ENCODE data around the gene ARFRP1.

Gene ARFRP1

DNA sequence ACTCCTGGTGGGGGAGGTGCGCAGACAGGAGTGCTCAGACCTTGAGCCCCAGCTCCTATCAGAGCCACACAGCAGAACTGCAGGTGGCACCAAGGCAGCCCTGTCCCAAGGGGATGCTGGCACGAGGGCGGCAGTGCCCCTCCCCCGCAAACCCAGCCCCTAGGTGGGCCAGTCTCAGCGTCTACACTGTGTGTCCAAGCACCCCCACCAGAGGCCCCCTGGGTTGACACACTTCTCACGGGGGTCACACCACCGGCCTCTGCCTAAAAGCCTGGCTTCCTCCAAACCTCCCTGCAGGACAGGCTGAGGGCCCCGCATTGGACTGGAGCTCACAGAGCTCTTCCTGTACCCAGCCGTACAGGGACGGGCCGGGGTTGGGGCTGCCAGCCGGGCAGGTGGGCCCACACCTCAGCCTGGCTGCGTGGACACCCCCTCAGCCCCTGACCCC lies 39.9 kb upstream of the ARFRP1 start:
- no peak overlapping the region for H3K27ac Mint-ChIP-seq

DNA sequence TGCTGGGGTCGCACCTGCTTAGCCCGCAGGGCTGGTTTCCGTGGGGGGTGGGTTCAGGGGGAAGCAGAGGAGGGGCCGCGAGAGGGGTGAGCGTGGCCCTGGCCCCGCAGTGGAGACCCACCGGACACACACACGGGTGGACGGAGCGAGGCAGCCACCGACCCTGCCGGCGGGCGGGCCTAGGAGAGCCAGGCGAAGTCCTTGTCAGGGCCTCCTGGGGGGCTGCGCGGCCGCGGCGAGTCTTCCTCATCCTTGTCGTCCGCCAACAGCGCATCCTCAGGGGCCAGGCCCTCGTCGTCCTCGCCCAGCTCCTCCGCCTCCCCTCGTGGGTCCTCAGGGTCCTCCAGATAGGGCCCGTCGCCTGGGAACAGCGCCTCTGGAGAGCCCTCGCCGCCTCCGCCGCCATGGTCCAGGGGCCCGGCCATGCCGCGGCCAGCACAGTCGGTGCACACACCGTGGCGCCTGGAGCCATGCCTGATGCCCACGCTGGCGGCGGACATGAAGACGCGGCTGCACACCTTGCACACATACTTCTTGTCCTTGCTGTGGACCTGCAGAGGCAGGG lies 39.1 kb upstream of the ARFRP1 start:
- Mint-ChIP-seq H3K27ac (no peak overlapping the region), H3K4me3 (no peak overlapping the region), H3K36me3 (peaks cover 5% of the 10 kb centered on the region), H3K9me3 (no peaks in the 10 kb centered on the region), H3K27me3 (no peaks in the 10 kb centered on the region), H3K4me1 (peaks cover 22% of the 10 kb centered on the region)
- DNase-seq = no peak
- CTCF ChIA-PET = no interaction called here

More for the DNA sequence above, 39.9 kb upstream of the ARFRP1 start:
- CTCF ChIA-PET = no interaction called here
- Mint-ChIP-seq H3K9me3 (no peaks in the 10 kb centered on the region), H3K4me3 (no peak overlapping the region), H3K27me3 (peaks cover 2% of the 10 kb centered on the region), H3K4me1 (peaks cover 26% of the 10 kb centered on the region), H3K36me3 (peaks cover 5% of the 10 kb centered on the region)
- no peak for DNase-seq

DNA sequence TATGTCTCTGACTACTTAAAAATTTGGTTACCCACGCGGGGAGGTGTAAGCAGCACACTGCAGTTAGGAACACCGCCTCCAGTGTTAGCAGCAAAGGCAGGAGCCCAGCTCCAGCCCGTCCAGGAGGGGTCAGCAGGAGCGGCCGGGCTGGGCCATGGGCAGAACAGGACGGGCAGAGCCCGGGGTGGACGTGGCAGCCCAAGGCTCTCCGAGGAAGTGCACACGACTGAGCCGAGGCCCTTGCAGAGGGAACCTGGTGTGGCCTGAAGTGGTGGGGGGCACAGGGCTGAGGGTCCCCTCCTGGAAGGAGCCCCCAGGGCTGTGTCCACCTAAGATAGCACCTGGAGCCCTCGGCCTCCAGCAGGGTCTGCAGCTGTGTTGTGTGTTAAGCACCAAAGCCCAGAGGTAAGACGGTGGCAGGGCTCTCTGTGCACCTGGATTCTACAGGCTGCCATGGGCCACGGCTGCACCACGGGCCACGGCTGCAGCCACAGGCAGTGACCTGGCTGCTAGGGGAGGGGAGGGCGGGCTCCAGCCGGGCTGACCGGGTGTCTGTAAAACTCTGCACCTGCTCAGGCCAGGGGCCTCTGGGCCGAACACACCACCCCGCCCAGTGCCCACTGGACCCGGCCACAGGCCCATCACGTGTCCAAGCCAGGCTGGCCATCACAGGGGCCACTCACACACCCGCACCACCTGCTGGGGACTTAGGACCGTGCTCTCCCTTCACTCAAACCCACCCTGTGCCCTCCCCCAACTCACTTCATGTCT lies 38.4 kb upstream of the ARFRP1 start:
- H3K27me3 Mint-ChIP-seq = no peaks in the 10 kb centered on the region
- H3K36me3 Mint-ChIP-seq = peaks cover 5% of the 10 kb centered on the region
- DNase-seq = no peak
- H3K27ac Mint-ChIP-seq = peak overlapping the region; percentile 28
- H3K9me3 Mint-ChIP-seq = no peaks in the 10 kb centered on the region
- H3K4me1 Mint-ChIP-seq = peaks cover 20% of the 10 kb centered on the region
- CTCF ChIA-PET = no interaction called here
- H3K4me3 Mint-ChIP-seq = no peak overlapping the region

DNA sequence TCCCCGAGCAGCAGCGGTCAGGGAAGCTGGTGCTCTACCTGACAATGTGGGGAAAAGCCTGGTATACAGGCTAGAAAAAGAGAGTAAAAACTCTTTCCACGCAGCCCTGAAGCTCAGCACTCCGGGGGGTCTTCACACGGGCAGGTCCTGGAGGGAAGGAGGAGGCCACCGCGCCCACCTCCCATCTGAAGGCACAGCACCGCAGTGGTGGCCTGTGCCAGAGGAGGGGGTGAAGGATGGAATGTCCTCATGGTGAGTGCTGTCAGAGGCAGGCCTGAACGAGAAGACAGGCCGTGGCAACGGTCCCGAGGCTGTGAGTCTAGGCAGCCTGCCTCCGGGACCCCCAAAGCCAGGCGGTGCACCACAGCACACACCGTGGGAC lies 37.6 kb upstream of the ARFRP1 start:
- Mint-ChIP-seq H3K4me3 (no peak overlapping the region), H3K4me1 (peaks cover 13% of the 10 kb centered on the region), H3K27me3 (no peaks in the 10 kb centered on the region), H3K36me3 (peaks cover 5% of the 10 kb centered on the region), H3K27ac (no peak overlapping the region), H3K9me3 (no peaks in the 10 kb centered on the region)
- no peak for DNase-seq
- CTCF ChIA-PET = no interaction called here

DNA sequence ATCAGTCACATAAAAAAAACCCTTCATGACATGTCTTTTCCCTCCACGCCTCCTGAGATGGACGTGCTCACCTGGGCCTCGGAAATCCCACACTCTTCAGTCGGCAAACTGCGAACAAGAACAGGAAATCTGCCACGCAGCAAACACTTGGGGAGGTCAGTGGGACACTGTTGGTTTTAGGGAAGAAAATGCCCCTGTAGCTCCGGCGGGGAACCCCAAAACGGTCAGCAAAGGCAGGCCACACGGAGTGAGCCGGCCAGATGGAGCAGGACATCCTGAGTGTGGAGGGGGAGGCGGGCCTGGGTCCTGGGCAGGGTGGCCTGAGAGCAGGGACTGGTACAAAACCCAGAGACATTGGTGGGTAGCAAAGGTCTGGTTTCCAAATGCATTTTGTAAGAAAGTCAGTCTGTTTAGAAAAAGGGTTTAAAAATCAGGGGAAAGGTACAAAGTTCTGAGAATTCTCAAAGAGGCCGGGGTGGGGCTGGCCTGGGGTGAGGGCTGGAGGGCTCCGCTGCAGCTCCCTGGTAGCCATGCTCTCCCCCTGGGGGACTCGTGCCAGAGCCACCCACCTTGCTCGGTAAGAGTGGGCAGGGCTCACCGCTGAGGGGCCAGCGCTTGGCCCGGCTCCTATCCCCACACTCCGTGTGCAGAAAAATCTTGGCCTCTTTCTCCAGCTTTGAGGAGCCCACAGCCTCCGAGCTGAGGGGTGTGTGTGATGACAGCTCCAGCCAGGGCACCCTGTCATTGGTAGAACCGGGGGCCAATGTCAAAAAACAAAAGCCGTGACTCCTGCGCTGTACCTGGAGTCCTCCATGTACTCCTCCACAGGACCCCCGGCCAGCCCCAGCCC lies 37.0 kb upstream of the ARFRP1 start:
- no peak for DNase-seq
- CTCF ChIA-PET = no interaction called here
- Mint-ChIP-seq H3K27me3 (no peaks in the 10 kb centered on the region), H3K27ac (no peak overlapping the region), H3K36me3 (peaks cover 5% of the 10 kb centered on the region), H3K4me3 (no peak overlapping the region), H3K4me1 (peaks cover 9% of the 10 kb centered on the region), H3K9me3 (no peaks in the 10 kb centered on the region)

GRCh38 chr20:63744158-63744557 lies 36.4 kb upstream of the ARFRP1 start:
- CTCF ChIA-PET = no interaction called here
- Mint-ChIP-seq H3K4me1 (peaks cover 6% of the 10 kb centered on the region), H3K9me3 (no peaks in the 10 kb centered on the region), H3K27ac (no peak overlapping the region), H3K4me3 (no peak overlapping the region), H3K36me3 (peaks cover 5% of the 10 kb centered on the region), H3K27me3 (no peaks in the 10 kb centered on the region)
- no peak for DNase-seq

- peak overlapping the region; percentile 47 for H3K27ac Mint-ChIP-seq
- no peak for DNase-seq
- peaks cover 5% of the 10 kb centered on the region for H3K36me3 Mint-ChIP-seq
- H3K27me3 Mint-ChIP-seq = no peaks in the 10 kb centered on the region
- no peak overlapping the region for H3K4me3 Mint-ChIP-seq
- peaks cover 2% of the 10 kb centered on the region for H3K4me1 Mint-ChIP-seq
- CTCF ChIA-PET = no interaction called here
- no peaks in the 10 kb centered on the region for H3K9me3 Mint-ChIP-seq
Measured at GRCh38 chr20:63743210-63743970, 35.6 kb upstream of the ARFRP1 start.

DNA sequence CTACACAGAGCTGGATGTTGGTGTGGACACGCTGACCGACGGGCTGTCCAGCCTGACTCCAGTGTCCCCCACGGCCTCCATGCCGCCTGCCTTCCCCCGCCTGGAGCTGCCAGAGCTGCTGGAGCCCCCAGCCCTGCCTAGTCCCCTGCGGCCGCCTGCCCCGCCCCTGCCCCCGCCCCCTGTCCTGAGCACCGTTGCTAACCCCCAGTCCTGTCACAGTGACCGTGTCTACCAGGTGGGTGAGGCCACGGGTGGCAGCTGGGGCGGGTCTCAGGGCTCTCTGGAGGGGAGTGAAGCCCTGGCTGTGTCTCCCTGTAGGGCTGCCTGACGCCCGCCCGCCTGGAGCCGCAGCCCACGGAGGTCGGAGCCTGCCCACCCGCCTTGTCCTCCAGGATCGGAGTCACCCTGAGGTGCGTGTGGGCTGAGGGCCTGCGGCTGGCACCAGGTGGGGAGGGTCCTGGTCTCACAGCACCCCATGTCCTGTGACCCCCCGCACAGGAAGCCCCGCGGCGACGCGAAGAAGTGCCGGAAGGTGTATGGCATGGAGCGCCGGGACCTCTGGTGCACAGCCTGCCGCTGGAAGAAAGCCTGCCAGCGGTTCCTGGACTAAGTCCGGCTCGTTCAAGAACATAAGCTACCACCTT lies 34.7 kb upstream of the ARFRP1 start:
- no peak overlapping the region for H3K27ac Mint-ChIP-seq
- no peaks in the 10 kb centered on the region for H3K27me3 Mint-ChIP-seq
- peaks cover 5% of the 10 kb centered on the region for H3K36me3 Mint-ChIP-seq
- no peaks in the 10 kb centered on the region for H3K9me3 Mint-ChIP-seq
- DNase-seq = no peak
- CTCF ChIA-PET = interaction anchor here (2.1 kb wide), 1 partner anchor 36 kb away, joined by 10 read pairs; no protein-coding TSS in a partner anchor
- no peak overlapping the region for H3K4me3 Mint-ChIP-seq
- H3K4me1 Mint-ChIP-seq = peaks cover 2% of the 10 kb centered on the region

- Mint-ChIP-seq H3K4me1 (peaks cover 2% of the 10 kb centered on the region), H3K27ac (peak overlapping the region; percentile 7), H3K36me3 (peaks cover 9% of the 10 kb centered on the region), H3K4me3 (peak overlapping the region; percentile 52), H3K9me3 (no peaks in the 10 kb centered on the region), H3K27me3 (no peaks in the 10 kb centered on the region)
- no peak for DNase-seq
- CTCF ChIA-PET = interaction anchor here (1.2 to 2.1 kb wide), 3 partner anchors 9 to 35 kb away, joined by 4 to 10 read pairs (median 5); no protein-coding TSS in a partner anchor
Measured at GRCh38 chr20:63741676-63742380, 34.1 kb upstream of the ARFRP1 start.

- peak overlapping the region; percentile 52 for H3K4me3 Mint-ChIP-seq
- H3K27me3 Mint-ChIP-seq = no peaks in the 10 kb centered on the region
- no peak for DNase-seq
- peaks cover 14% of the 10 kb centered on the region for H3K36me3 Mint-ChIP-seq
- CTCF ChIA-PET = interaction anchor here (0.9 to 2.1 kb wide), 4 partner anchors 9 to 46 kb away, joined by 3 to 10 read pairs (median 4); no protein-coding TSS in a partner anchor
- H3K9me3 Mint-ChIP-seq = no peaks in the 10 kb centered on the region
- H3K27ac Mint-ChIP-seq = no peak overlapping the region
- peaks cover 4% of the 10 kb centered on the region for H3K4me1 Mint-ChIP-seq
Measured at GRCh38 chr20:63741354-63741675, 33.5 kb upstream of the ARFRP1 start.

- DNase-seq = peak; percentile 60
- CTCF ChIA-PET = interaction anchor here (0.7 to 2.1 kb wide), 5 partner anchors 10 to 46 kb away, joined by 3 to 10 read pairs (median 4); no protein-coding TSS in a partner anchor
- H3K27me3 Mint-ChIP-seq = no peaks in the 10 kb centered on the region
- peaks cover 10% of the 10 kb centered on the region for H3K4me1 Mint-ChIP-seq
- peaks cover 18% of the 10 kb centered on the region for H3K36me3 Mint-ChIP-seq
- no peaks in the 10 kb centered on the region for H3K9me3 Mint-ChIP-seq
- peak overlapping the region; percentile 63 for H3K4me3 Mint-ChIP-seq
- no peak overlapping the region for H3K27ac Mint-ChIP-seq
Measured at GRCh38 chr20:63740627-63741353, 33.0 kb upstream of the ARFRP1 start.

DNA sequence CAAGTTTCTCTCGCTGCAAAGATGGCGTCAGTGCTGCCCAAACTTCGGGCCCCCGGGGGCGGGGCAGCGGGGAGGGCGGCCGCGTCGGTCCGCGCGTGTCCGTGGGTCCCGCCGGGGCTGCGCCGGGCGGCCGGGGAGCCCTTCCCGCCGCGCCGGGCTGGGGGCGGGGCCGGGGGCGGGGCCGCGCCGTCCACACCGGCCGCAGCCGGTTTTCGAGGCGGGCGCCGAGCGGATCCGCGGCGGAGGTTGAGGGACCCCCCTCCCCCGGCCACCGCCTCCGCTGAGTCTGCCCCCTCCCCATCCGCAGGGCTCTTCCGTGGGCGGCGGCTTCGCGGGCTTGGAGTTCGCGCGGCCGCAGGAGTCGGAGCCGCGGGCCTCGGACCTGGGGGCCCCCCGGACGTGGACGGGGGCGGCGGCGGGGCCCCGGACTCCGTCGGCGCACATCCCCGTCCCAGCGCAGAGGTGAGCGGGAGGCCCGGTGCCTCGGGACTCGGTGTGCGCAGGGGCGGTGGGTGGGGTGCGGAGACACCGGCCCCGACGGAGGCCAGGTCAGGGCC lies 32.4 kb upstream of the ARFRP1 start:
- H3K9me3 Mint-ChIP-seq = no peaks in the 10 kb centered on the region
- CTCF ChIA-PET = interaction anchor here (0.7 to 2.1 kb wide), 5 partner anchors 11 to 47 kb away, joined by 3 to 10 read pairs (median 4); no protein-coding TSS in a partner anchor
- peak overlapping the region; percentile 63 for H3K4me3 Mint-ChIP-seq
- peak; percentile 77 for DNase-seq
- H3K4me1 Mint-ChIP-seq = peaks cover 16% of the 10 kb centered on the region
- no peaks in the 10 kb centered on the region for H3K27me3 Mint-ChIP-seq
- H3K27ac Mint-ChIP-seq = no peak overlapping the region
- peaks cover 24% of the 10 kb centered on the region for H3K36me3 Mint-ChIP-seq
